Kidney (tissue), 14 donors: Measurements from ENCODE around the gene CD226. TPM values are rescaled to one million over a fixed set of nuclear protein-coding genes. Genes with fewer than 3 reads are reported as not detected.
"Not testable (repeated sequence)": the region's sequence is repeated elsewhere in the genome, so short reads cannot be mapped to it uniquely, and the experiment has no call there.

Source experiments
- DNase-seq, 5 donors: peaks; one replicate each; pipeline ENCODE4 v3.0.0-alpha.2; 2013 to 2020
- FAIRE-seq: peaks from 2 replicates; lab custom pipeline; 2012; peaks lifted over from hg19 to GRCh38; lab: Jason Lieb, UNC
- H3K27ac ChIP-seq, 2 donors: one replicate each; pipeline ENCODE4 v1.7.0; 2013; ENCODE audit warnings: low read depth in 2 of 2, low read length in 2 of 2, inconsistent platforms in 1 of 2
- H3K27me3 ChIP-seq: one replicate; pipeline ENCODE4 v1.7.1; 2013; ENCODE audit warnings: low read length, inconsistent platforms; ENCODE audit not compliant: control insufficient read depth, insufficient read depth
- H3K36me3 ChIP-seq, 3 donors: one replicate each; pipeline versions ENCODE4 v1.7.0 to v1.7.1; 2013; ENCODE audit warnings: low read length in 3 of 3, control low read depth in 1 of 3, inconsistent platforms in 1 of 3; ENCODE audit not compliant: insufficient read depth in 3 of 3, control insufficient read depth in 2 of 3
- H3K4me1 ChIP-seq, 3 donors: one replicate each; pipeline versions ENCODE4 v1.7.0 to v1.7.1; 2013; ENCODE audit warnings: low read length in 3 of 3, inconsistent platforms in 1 of 3, low read depth in 1 of 3; ENCODE audit not compliant: control insufficient read depth in 2 of 3, insufficient read depth in 2 of 3
- H3K4me3 ChIP-seq, 3 donors: one replicate each; pipeline versions ENCODE4 v1.7.0 to v1.8.1; 2013; ENCODE audit warnings: low read length in 3 of 3, control low read depth in 1 of 3, inconsistent platforms in 1 of 3
- H3K9ac ChIP-seq, 3 donors: one replicate each; pipeline versions ENCODE4 v1.7.0 to v1.7.1; 2013; ENCODE audit warnings: low read length in 3 of 3, control low read depth in 1 of 3, inconsistent platforms in 1 of 3
- H3K9me3 ChIP-seq, 3 donors: one replicate each; pipeline versions ENCODE4 v1.7.0 to v1.7.1; 2013; ENCODE audit warnings: low read length in 3 of 3, control low read depth in 1 of 3, inconsistent platforms in 1 of 3; ENCODE audit not compliant: control insufficient read depth in 2 of 3, insufficient read depth in 1 of 3
- CTCF ChIP-seq: IDR thresholded peaks from 3 replicates; pipeline ENCODE4 v1.5.1; 2012; ENCODE audit warnings: mild to moderate bottlenecking, moderate library complexity, borderline replicate concordance; ENCODE audit not compliant: insufficient read depth; ENCODE audit errors: extremely low read depth
- intact Hi-C: fragments of 100-400 bp; cut with DNase I; formaldehyde crosslinking; loops from one replicate; pipeline ENCODE4 v1.11.1; 2022
- polyA plus RNA-seq: library from polyadenylated mRNA; stranded (reverse); fragments of 350-450 nt; fragmentation: Illumina TruSeq; extraction: RNeasy Lipid Tissue Mini Kit (QIAGEN cat#74804); gene quantifications from one replicate; pipeline ENCODE4 v1.2.3, GENCODE V29; 2014; ENCODE audit warnings: low read depth, low replicate concordance; ENCODE audit not compliant: insufficient read depth
- total RNA-seq: library from RNA; stranded (reverse); fragmentation: NEBNext Ultra II Directional; extraction: Animal tissue kit (Norgen Biotek cat#: 25700); gene quantifications from one replicate; pipeline ENCODE4 v1.2.1, GENCODE V29; 2021
- donor health status: control.
- donor health status: control.
- donor health status: control.
- donor health status: control.
- donor health status: control.
- donor health status: DM: yes; HTN: yes; CAD: no.
- donor health status: Normal renal cell carcinoma (clear cell type).

Gene CD226
- total and polyA plus RNA-seq, 2 donors from 2014 or later: 0.28 to 5.0 TPM

GRCh38 chr18:69838620-69839411 is 108.9 kb downstream of the CD226 start:
- DNase-seq (no peak), FAIRE-seq (no peak)
- no peak overlapping the region for H3K9ac ChIP-seq
- no peaks in the 10 kb centered on the region for H3K27me3 ChIP-seq
- H3K36me3 ChIP-seq: no peaks in the 10 kb centered on the region
- H3K4me1 ChIP-seq: no peaks in the 10 kb centered on the region
- no peak overlapping the region for H3K4me3 ChIP-seq
- no peak for TF ChIP-seq CTCF
- intact Hi-C loops: no loop called here
- H3K27ac ChIP-seq: no peak overlapping the region
- H3K9me3 ChIP-seq: no peaks in the 10 kb centered on the region

- TF ChIP-seq CTCF: no peak
- H3K27me3 ChIP-seq: no peaks in the 10 kb centered on the region
- no peak overlapping the region for H3K4me3 ChIP-seq
- FAIRE-seq (no peak), DNase-seq (no peak)
- H3K9ac ChIP-seq: no peak overlapping the region
- intact Hi-C loops: no loop called here
- H3K4me1 ChIP-seq: no peaks in the 10 kb centered on the region
- no peak overlapping the region for H3K27ac ChIP-seq
- H3K9me3 ChIP-seq: no peaks in the 10 kb centered on the region
- H3K36me3 ChIP-seq: no peaks in the 10 kb centered on the region
These were observed 109.7 kb downstream of the CD226 start for GRCh38 chr18:69838003-69838402.

GRCh38 chr18:69834980-69835379 is 112.7 kb downstream of the CD226 start:
- DNase-seq, H3K4me1 ChIP-seq, H3K9me3 ChIP-seq, H3K36me3 ChIP-seq, H3K9ac ChIP-seq, H3K27me3 ChIP-seq, H3K4me3 ChIP-seq, intact Hi-C loops, H3K27ac ChIP-seq, FAIRE-seq: not testable (repeated sequence)

GRCh38 chr18:69830189-69830588 is 117.5 kb downstream of the CD226 start:
- Histone ChIP-seq H3K4me3 (no peak overlapping the region), H3K27me3 (no peaks in the 10 kb centered on the region), H3K9me3 (no peaks in the 10 kb centered on the region), H3K27ac (no peak overlapping the region), H3K36me3 (no peaks in the 10 kb centered on the region), H3K9ac (no peak overlapping the region), H3K4me1 (no peaks in the 10 kb centered on the region)
- FAIRE-seq (no peak), DNase-seq (no peak)
- intact Hi-C loops: no loop called here
- no peak for TF ChIP-seq CTCF
